Measurements from ENCODE around the gene ZAR1L. TPM values are rescaled to one million over a fixed set of nuclear protein-coding genes. Genes with fewer than 3 reads are reported as not detected.

The ZAR1L gene
- polyA plus RNA-seq, 1 donor from 2014 or later: not detected

DNA sequence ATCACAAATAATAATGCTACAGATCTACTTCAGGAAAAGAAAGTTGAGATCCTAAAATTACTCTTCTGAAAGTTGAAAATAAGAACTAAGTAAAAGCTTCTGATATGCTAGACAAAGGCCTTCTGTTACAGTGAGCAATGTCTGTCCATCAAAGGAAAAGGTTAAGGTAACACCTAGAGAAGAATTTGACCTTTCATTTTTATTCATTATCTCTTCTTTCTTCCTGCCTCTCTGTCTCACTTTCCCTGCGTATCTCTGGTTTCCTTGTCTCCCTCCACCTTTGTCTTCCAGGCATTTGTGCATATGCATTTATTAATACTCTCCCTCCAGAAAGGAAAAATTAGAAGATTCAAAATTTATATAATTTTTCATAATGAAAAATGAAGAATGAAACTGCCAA, 49.0 kb downstream of the ZAR1L start:
- Histone ChIP-seq H3K4me3 (ENCODE audit: low read length) (no peak overlapping the region), H3K9me3 (ENCODE audit: low read length) (no peaks in the 10 kb centered on the region), H4K20me1 (ENCODE audit: insufficient read depth) (no peaks in the 10 kb centered on the region), H3K27me3 (ENCODE audit: insufficient read depth, low read depth, low read length) (no peaks in the 10 kb centered on the region), H2AFZ (ENCODE audit: low read depth, low read length) (no peak overlapping the region), H3K9me2 (ENCODE audit: insufficient read depth, low read length) (no peaks in the 10 kb centered on the region), H3K79me2 (replicated peaks; ENCODE audit: insufficient read depth, low read length) (no peaks in the 10 kb centered on the region), H3K36me3 (ENCODE audit: insufficient read depth, low read length) (peaks cover 19% of the 10 kb centered on the region), H3F3A (ENCODE audit: insufficient read depth, low read length, poor library complexity, severe bottlenecking) (no peaks in the 10 kb centered on the region), H3K27ac (ENCODE audit: low read length) (no peak overlapping the region), H3K9ac (ENCODE audit: low read length) (no peak overlapping the region), H3K4me2 (ENCODE audit: low read length) (no peak overlapping the region)
- TF ChIP-seq, protein P1, sequence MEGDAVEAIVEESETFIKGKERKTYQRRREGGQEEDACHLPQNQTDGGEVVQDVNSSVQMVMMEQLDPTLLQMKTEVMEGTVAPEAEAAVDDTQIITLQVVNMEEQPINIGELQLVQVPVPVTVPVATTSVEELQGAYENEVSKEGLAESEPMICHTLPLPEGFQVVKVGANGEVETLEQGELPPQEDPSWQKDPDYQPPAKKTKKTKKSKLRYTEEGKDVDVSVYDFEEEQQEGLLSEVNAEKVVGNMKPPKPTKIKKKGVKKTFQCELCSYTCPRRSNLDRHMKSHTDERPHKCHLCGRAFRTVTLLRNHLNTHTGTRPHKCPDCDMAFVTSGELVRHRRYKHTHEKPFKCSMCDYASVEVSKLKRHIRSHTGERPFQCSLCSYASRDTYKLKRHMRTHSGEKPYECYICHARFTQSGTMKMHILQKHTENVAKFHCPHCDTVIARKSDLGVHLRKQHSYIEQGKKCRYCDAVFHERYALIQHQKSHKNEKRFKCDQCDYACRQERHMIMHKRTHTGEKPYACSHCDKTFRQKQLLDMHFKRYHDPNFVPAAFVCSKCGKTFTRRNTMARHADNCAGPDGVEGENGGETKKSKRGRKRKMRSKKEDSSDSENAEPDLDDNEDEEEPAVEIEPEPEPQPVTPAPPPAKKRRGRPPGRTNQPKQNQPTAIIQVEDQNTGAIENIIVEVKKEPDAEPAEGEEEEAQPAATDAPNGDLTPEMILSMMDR (IDR thresholded peaks at IDR 0.05; ENCODE audit: poor library complexity, severe bottlenecking): no peak
- TF ChIP-seq POLR2AphosphoS5 (IDR thresholded peaks at IDR 0.05): no peak
- TF ChIP-seq SMC3 (conservative IDR thresholded peaks at IDR 0.05; ENCODE audit: poor library complexity): no peak
- TF ChIP-seq, protein P2, sequence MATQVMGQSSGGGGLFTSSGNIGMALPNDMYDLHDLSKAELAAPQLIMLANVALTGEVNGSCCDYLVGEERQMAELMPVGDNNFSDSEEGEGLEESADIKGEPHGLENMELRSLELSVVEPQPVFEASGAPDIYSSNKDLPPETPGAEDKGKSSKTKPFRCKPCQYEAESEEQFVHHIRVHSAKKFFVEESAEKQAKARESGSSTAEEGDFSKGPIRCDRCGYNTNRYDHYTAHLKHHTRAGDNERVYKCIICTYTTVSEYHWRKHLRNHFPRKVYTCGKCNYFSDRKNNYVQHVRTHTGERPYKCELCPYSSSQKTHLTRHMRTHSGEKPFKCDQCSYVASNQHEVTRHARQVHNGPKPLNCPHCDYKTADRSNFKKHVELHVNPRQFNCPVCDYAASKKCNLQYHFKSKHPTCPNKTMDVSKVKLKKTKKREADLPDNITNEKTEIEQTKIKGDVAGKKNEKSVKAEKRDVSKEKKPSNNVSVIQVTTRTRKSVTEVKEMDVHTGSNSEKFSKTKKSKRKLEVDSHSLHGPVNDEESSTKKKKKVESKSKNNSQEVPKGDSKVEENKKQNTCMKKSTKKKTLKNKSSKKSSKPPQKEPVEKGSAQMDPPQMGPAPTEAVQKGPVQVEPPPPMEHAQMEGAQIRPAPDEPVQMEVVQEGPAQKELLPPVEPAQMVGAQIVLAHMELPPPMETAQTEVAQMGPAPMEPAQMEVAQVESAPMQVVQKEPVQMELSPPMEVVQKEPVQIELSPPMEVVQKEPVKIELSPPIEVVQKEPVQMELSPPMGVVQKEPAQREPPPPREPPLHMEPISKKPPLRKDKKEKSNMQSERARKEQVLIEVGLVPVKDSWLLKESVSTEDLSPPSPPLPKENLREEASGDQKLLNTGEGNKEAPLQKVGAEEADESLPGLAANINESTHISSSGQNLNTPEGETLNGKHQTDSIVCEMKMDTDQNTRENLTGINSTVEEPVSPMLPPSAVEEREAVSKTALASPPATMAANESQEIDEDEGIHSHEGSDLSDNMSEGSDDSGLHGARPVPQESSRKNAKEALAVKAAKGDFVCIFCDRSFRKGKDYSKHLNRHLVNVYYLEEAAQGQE (IDR thresholded peaks at IDR 0.05; ENCODE audit: borderline replicate concordance): no peak
- no peak for TF ChIP-seq MXI1 (conservative IDR thresholded peaks at IDR 0.05; ENCODE audit: poor library complexity, severe bottlenecking)
- TF ChIP-seq TAF1 (IDR thresholded peaks at IDR 0.05; ENCODE audit: low read depth): no peak
- TF ChIP-seq EZH2 (IDR thresholded peaks at IDR 0.05; ENCODE audit: borderline replicate concordance, insufficient read depth, low read length, poor library complexity, severe bottlenecking): no peak

DNA sequence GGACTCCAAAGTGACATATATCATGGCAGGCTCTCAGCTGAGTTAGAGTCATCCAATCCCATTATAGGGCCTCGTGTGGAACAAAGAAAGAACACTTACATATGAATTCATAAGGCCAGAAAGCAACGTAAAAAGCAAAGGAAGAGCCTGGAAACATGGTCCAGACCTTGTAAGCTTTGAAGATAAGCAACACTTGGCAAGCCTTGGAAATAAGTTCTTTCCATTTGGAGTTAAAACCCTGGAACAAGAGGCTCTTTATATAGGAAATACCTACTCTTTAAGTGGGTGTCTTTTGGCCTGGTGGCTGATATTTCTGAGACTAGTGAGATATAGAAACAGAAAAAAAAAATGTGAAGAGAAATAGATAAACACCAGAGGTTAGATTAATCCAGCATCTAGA, 49.4 kb downstream of the ZAR1L start:
- H3K79me2 ChIP-seq (replicated peaks; ENCODE audit: insufficient read depth, low read length): no peaks in the 10 kb centered on the region
- no peaks in the 10 kb centered on the region for H4K20me1 ChIP-seq (ENCODE audit: insufficient read depth)
- no peak overlapping the region for H3K9ac ChIP-seq (ENCODE audit: low read length)
- no peak for TF ChIP-seq TAF1 (IDR thresholded peaks at IDR 0.05; ENCODE audit: low read depth)
- TF ChIP-seq, protein P2 (IDR thresholded peaks at IDR 0.05; ENCODE audit: borderline replicate concordance): no peak
- TF ChIP-seq POLR2AphosphoS5 (IDR thresholded peaks at IDR 0.05): no peak
- TF ChIP-seq RAD21 (conservative IDR thresholded peaks at IDR 0.05): no peak
- no peak for TF ChIP-seq MXI1 (conservative IDR thresholded peaks at IDR 0.05; ENCODE audit: poor library complexity, severe bottlenecking)
- TF ChIP-seq SMC3 (conservative IDR thresholded peaks at IDR 0.05; ENCODE audit: poor library complexity): no peak
- TF ChIP-seq EZH2 (IDR thresholded peaks at IDR 0.05; ENCODE audit: borderline replicate concordance, insufficient read depth, low read length, poor library complexity, severe bottlenecking): no peak
- TF ChIP-seq, protein P1 (IDR thresholded peaks at IDR 0.05; ENCODE audit: poor library complexity, severe bottlenecking): no peak
- no peak for TF ChIP-seq EP300 (conservative IDR thresholded peaks at IDR 0.05; ENCODE audit: poor library complexity, severe bottlenecking)
- H3K9me2 ChIP-seq (ENCODE audit: insufficient read depth, low read length): no peaks in the 10 kb centered on the region
- no peak overlapping the region for H3K4me2 ChIP-seq (ENCODE audit: low read length)
- H3K4me3 ChIP-seq (ENCODE audit: low read length): no peak overlapping the region
- no peak overlapping the region for H3K27ac ChIP-seq (ENCODE audit: low read length)
- H2AFZ ChIP-seq (ENCODE audit: low read depth, low read length): no peak overlapping the region
- no peaks in the 10 kb centered on the region for H3K27me3 ChIP-seq (ENCODE audit: insufficient read depth, low read depth, low read length)
- H3F3A ChIP-seq (ENCODE audit: insufficient read depth, low read length, poor library complexity, severe bottlenecking): no peaks in the 10 kb centered on the region
- no peaks in the 10 kb centered on the region for H3K9me3 ChIP-seq (ENCODE audit: low read length)
- H3K36me3 ChIP-seq (ENCODE audit: insufficient read depth, low read length): peaks cover 19% of the 10 kb centered on the region

Measured in neural cell (in vitro differentiated cells).